H1 (cell line): ENCODE results near the gene SLC10A6. TPM values are rescaled to one million over a fixed set of nuclear protein-coding genes. Genes with fewer than 3 reads are reported as not detected.

Experiments
- CTCF ChIA-PET: fragments of 300-600 bp; sonication (Branson Sonifier 250); formaldehyde crosslinking; loops from one replicate; lab custom pipeline; 2021; ENCODE audit not compliant: partially characterized antibody; lab: Charles Lee
- POLR2A ChIA-PET: fragments of 300-600 bp; sonication (Branson Sonifier 250); formaldehyde crosslinking; loops from one replicate; lab custom pipeline; 2021; ENCODE audit warnings: inconsistent platforms; ENCODE audit not compliant: partially characterized antibody; lab: Charles Lee
- DNase-seq, 2 experiments: peaks; one replicate each; pipeline versions ENCODE4 v3.0.0 to v3.0.0-alpha.2; 2010 to 2022; ENCODE audit warnings: low spot score in 2 of 2, low read depth in 1 of 2, mixed read lengths in 1 of 2
- FAIRE-seq: peaks from 2 replicates; lab custom pipeline; 2011; peaks lifted over from hg19 to GRCh38; lab: Jason Lieb, UNC
- H2AFZ ChIP-seq: 2 replicates; pipeline ENCODE4 v1.8.1; 2012; ENCODE audit warnings: low read length, inconsistent platforms
- H2AK5ac ChIP-seq: 2 replicates; pipeline ENCODE4 v1.6.1; 2013; ENCODE audit warnings: low read depth, low read length
- H2BK120ac ChIP-seq: replicated peaks from 2 replicates; pipeline ENCODE3; 2013; ENCODE audit warnings: low read depth, low read length, inconsistent platforms
- H2BK12ac ChIP-seq: 2 replicates; pipeline ENCODE4 v1.6.1; 2013; ENCODE audit warnings: low read depth, low read length
- H2BK15ac ChIP-seq: 2 replicates; pipeline ENCODE4 v1.6.1; 2013; ENCODE audit warnings: low read length
- H2BK20ac ChIP-seq: 2 replicates; pipeline ENCODE4 v1.6.1; 2013; ENCODE audit warnings: low read length
- H2BK5ac ChIP-seq: 2 replicates; pipeline ENCODE4 v1.6.1; 2013; ENCODE audit warnings: low read depth, low read length
- H3K14ac ChIP-seq: 2 replicates; pipeline ENCODE4 v1.6.1; 2013; ENCODE audit warnings: inconsistent platforms; ENCODE audit not compliant: insufficient read length
- H3K18ac ChIP-seq: 2 replicates; pipeline ENCODE4 v1.6.1; 2013; ENCODE audit warnings: low read length; ENCODE audit errors: extremely low read depth
- H3K23ac ChIP-seq: 2 replicates; pipeline ENCODE4 v1.6.1; 2013; ENCODE audit warnings: inconsistent platforms; ENCODE audit not compliant: insufficient read length
- H3K23me2 ChIP-seq: 2 replicates; pipeline ENCODE4 v1.6.1; 2013; ENCODE audit warnings: low read depth, low read length
- H3K27ac ChIP-seq: 2 replicates; pipeline ENCODE4 v1.6.1; 2011; ENCODE audit warnings: low read depth, low read length, inconsistent platforms
- H3K27me3 ChIP-seq, 4 experiments: replicated peaks in 1 of 4; 1 replicate in 1 of 4; 2 replicates in 3 of 4; pipeline versions ENCODE4 v1.6.1 to v1.8.1; 2011 to 2013; ENCODE audit warnings: low read length in 3 of 4, mild to moderate bottlenecking in 3 of 4, inconsistent platforms in 2 of 4, mixed read lengths in 2 of 4, moderate library complexity in 1 of 4; ENCODE audit not compliant: control insufficient read depth in 3 of 4, insufficient read depth in 3 of 4; ENCODE audit errors: extremely low read depth in 1 of 4
- H3K36me3 ChIP-seq, 4 experiments: 2 replicates each; pipeline versions ENCODE4 v1.6.1 to v1.8.1; 2011 to 2013; ENCODE audit warnings: mild to moderate bottlenecking in 4 of 4, low read length in 3 of 4, moderate library complexity in 2 of 4, control low read depth in 1 of 4, inconsistent platforms in 1 of 4; ENCODE audit not compliant: insufficient read depth in 4 of 4, control insufficient read depth in 2 of 4
- H3K4ac ChIP-seq: replicated peaks from 2 replicates; pipeline ENCODE3; 2013; ENCODE audit warnings: low read length, low read depth, mixed read lengths, inconsistent platforms; ENCODE audit not compliant: insufficient read length
- H3K4me1 ChIP-seq, 4 experiments: replicated peaks in 1 of 4; 1 replicate in 1 of 4; 2 replicates in 3 of 4; pipeline versions ENCODE4 v1.6.1 to v1.8.1; 2011 to 2013; ENCODE audit warnings: low read length in 3 of 4, inconsistent platforms in 2 of 4, mixed read lengths in 1 of 4; ENCODE audit not compliant: insufficient read depth in 4 of 4, control insufficient read depth in 3 of 4
- H3K4me2 ChIP-seq, 2 experiments: 2 replicates each; pipeline versions ENCODE4 v1.6.1 to v1.8.1; 2011 to 2013; ENCODE audit warnings: low read depth in 2 of 2, low read length in 2 of 2, control low read depth in 1 of 2, inconsistent platforms in 1 of 2, mild to moderate bottlenecking in 1 of 2; ENCODE audit not compliant: insufficient read depth in 1 of 2
- H3K4me3 ChIP-seq, 4 experiments: fragments of 200-600, 300-600 bp in 1 of 4; sonication (generic), shearing (Covaris generic), sonication (Bioruptor Twin) in 1 of 4; 2 replicates each; pipeline versions ENCODE4 v1.5.1 to v1.8.1; 2011 to 2016; ENCODE audit warnings: low read length in 4 of 4, low read depth in 3 of 4, control low read depth in 2 of 4, inconsistent platforms in 2 of 4, mild to moderate bottlenecking in 2 of 4, mixed read lengths in 1 of 4, moderate library complexity in 1 of 4; ENCODE audit not compliant: insufficient read depth in 2 of 4; ENCODE audit errors: extremely low read depth in 1 of 4
- H3K56ac ChIP-seq: replicated peaks from 2 replicates; pipeline ENCODE3; 2013; ENCODE audit warnings: low read depth, mild to moderate bottlenecking, mixed read lengths, low read length, inconsistent platforms; ENCODE audit not compliant: insufficient read length
- H3K79me1 ChIP-seq: 2 replicates; pipeline ENCODE4 v1.6.1; 2013; ENCODE audit warnings: low read depth, low read length, control low read depth
- H3K79me2 ChIP-seq, 2 experiments: 2 replicates each; pipeline versions ENCODE4 v1.6.1 to v1.8.1; 2012 to 2013; ENCODE audit warnings: low read length in 2 of 2, mild to moderate bottlenecking in 2 of 2, inconsistent platforms in 1 of 2; ENCODE audit not compliant: insufficient read depth in 2 of 2, control insufficient read depth in 1 of 2
- H3K9ac ChIP-seq, 4 experiments: replicated peaks in 1 of 4; 1 replicate in 1 of 4; 2 replicates in 3 of 4; pipeline versions ENCODE4 v1.6.1 to v1.8.1; 2011 to 2013; ENCODE audit warnings: low read depth in 3 of 4, low read length in 3 of 4, control low read depth in 2 of 4, mild to moderate bottlenecking in 2 of 4, moderate library complexity in 2 of 4, inconsistent platforms in 1 of 4; ENCODE audit errors: extremely low read depth in 1 of 4
- H3K9me3 ChIP-seq, 2 experiments: 2 replicates each; pipeline versions ENCODE4 v1.6.1 to v1.8.1; 2012 to 2013; ENCODE audit warnings: mild to moderate bottlenecking in 2 of 2, moderate library complexity in 2 of 2, control low read depth in 1 of 2, inconsistent platforms in 1 of 2, low read depth in 1 of 2, low read length in 1 of 2, mixed read lengths in 1 of 2; ENCODE audit not compliant: insufficient read depth in 2 of 2
- H4K20me1 ChIP-seq, 2 experiments: replicated peaks in 1 of 2; 2 replicates each; pipeline versions ENCODE3 to v1.8.1; 2011 to 2013; ENCODE audit warnings: inconsistent platforms in 2 of 2, low read length in 2 of 2, mild to moderate bottlenecking in 1 of 2; ENCODE audit not compliant: insufficient read depth in 2 of 2, control insufficient read depth in 1 of 2
- H4K5ac ChIP-seq: 2 replicates; pipeline ENCODE4 v1.6.1; 2013; ENCODE audit warnings: low read length, low read depth, mixed read lengths, inconsistent platforms; ENCODE audit not compliant: insufficient read length
- H4K8ac ChIP-seq: 2 replicates; pipeline ENCODE4 v1.8.0; 2013; ENCODE audit warnings: mild to moderate bottlenecking, moderate library complexity, low read length, inconsistent platforms; ENCODE audit not compliant: insufficient read depth; ENCODE audit errors: extremely low read depth
- H4K91ac ChIP-seq: replicated peaks from 2 replicates; pipeline ENCODE3; 2013; ENCODE audit warnings: low read length, mixed read lengths, inconsistent platforms; ENCODE audit not compliant: insufficient read length
- FOSL1 ChIP-seq: IDR thresholded peaks from 2 replicates; pipeline ENCODE4 v1.6.1; 2011; ENCODE audit warnings: mild to moderate bottlenecking, low read depth, low read length, moderate library complexity; ENCODE audit not compliant: insufficient read depth
- KDM4A ChIP-seq: IDR thresholded peaks from one replicate; pipeline ENCODE4 v1.7.1; 2012; ENCODE audit warnings: low read depth, mild to moderate bottlenecking, moderate library complexity, low read length, inconsistent platforms; ENCODE audit not compliant: severe bottlenecking
- SP4 ChIP-seq: IDR thresholded peaks from 2 replicates; pipeline ENCODE4 v1.6.1; 2012; ENCODE audit warnings: low read length, inconsistent platforms
- WGBS, 2 experiments: shearing (Covaris generic) in 1 of 2; methylation state at CpG; one replicate each; pipeline versions ENCODE4 v1.1.6 to v1.1.7; 2013 to 2015; ENCODE audit warnings: low lambda C conversion rate in 2 of 2, mixed read lengths in 2 of 2, inconsistent platforms in 1 of 2, low coverage in 1 of 2, missing lambda C conversion rate in 1 of 2; ENCODE audit not compliant: insufficient replicate concordance in 2 of 2, insufficient coverage in 1 of 2, insufficient read length in 1 of 2; ENCODE audit errors: extremely low coverage in 1 of 2, missing lambda C conversion rate in 1 of 2; 5-methylcytosine and 5-hydroxymethylcytosine counted together
- long read RNA-seq, 2 experiments: library from RNA in 1 of 2; library from capped mRNA in 1 of 2; stranded (forward); transcript quantifications; one replicate each; pipeline ENCODE4 v2.0.0, GENCODE V29; 2021; ENCODE audit warnings: inconsistent platforms in 1 of 2
- polyA minus RNA-seq, 3 experiments: library from RNA; depleted of rRNA, polyadenylated mRNA; stranded (reverse); fragments of >200 nt; gene quantifications; 1 replicate in 2 of 3; 2 replicates in 1 of 3; pipeline ENCODE4 v1.2.3, GENCODE V29; 2011
- polyA plus RNA-seq, 7 experiments: library from polyadenylated mRNA; depleted of rRNA in 3 of 7; stranded (reverse) in 5 of 7; unstranded in 2 of 7; fragments of >200 nt in 5 of 7; fragments of 200-250 nt in 2 of 7; gene quantifications; 1 replicate in 5 of 7; 2 replicates in 1 of 7; 4 replicates in 1 of 7; pipeline versions ENCODE4 v1.2.1 to v1.2.3, GENCODE V29; 2011 to 2013; ENCODE audit warnings: missing spikeins in 2 of 7, mixed read lengths in 2 of 7
- total RNA-seq: library from RNA; stranded (reverse); fragmentation: NEBNext Ultra II Directional; extraction: Animal tissue kit (Norgen Biotek cat#: 25700); gene quantifications from 2 replicates; pipeline ENCODE4 v1.2.1, GENCODE V29; 2021

The SLC10A6 gene, protein sequence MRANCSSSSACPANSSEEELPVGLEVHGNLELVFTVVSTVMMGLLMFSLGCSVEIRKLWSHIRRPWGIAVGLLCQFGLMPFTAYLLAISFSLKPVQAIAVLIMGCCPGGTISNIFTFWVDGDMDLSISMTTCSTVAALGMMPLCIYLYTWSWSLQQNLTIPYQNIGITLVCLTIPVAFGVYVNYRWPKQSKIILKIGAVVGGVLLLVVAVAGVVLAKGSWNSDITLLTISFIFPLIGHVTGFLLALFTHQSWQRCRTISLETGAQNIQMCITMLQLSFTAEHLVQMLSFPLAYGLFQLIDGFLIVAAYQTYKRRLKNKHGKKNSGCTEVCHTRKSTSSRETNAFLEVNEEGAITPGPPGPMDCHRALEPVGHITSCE
- 0.21 TPM in 1 of 2 replicates, not detected in the other for total RNA-seq
- polyA plus RNA-seq (2011; rRNA removed) = not detected in 2 replicates
- polyA plus RNA-seq (2011; cell fraction: cytosol; rRNA removed) = 0.05 TPM
- 0.10 TPM for polyA plus RNA-seq (2011; cell fraction: nucleus; rRNA removed)
- 0.12 TPM in 1 of 4 replicates, not detected in the others for polyA plus RNA-seq (2012, experiment 1 of 2)
- not detected for polyA plus RNA-seq (2012, experiment 2 of 2)
- polyA plus RNA-seq (2013, experiment 1 of 2) = not detected
- polyA plus RNA-seq (2013, experiment 2 of 2) = 0.04 TPM
- polyA minus RNA-seq (2011; rRNA and poly(A)+ RNA removed) = not detected in 2 replicates
- polyA minus RNA-seq (2011; cell fraction: cytosol; rRNA and poly(A)+ RNA removed) = not detected
- polyA minus RNA-seq (2011; cell fraction: nucleus; rRNA and poly(A)+ RNA removed) = not detected
- long read RNA-seq, experiment 1 = 0 reads
- long read RNA-seq, experiment 2 = 0 reads

DNA sequence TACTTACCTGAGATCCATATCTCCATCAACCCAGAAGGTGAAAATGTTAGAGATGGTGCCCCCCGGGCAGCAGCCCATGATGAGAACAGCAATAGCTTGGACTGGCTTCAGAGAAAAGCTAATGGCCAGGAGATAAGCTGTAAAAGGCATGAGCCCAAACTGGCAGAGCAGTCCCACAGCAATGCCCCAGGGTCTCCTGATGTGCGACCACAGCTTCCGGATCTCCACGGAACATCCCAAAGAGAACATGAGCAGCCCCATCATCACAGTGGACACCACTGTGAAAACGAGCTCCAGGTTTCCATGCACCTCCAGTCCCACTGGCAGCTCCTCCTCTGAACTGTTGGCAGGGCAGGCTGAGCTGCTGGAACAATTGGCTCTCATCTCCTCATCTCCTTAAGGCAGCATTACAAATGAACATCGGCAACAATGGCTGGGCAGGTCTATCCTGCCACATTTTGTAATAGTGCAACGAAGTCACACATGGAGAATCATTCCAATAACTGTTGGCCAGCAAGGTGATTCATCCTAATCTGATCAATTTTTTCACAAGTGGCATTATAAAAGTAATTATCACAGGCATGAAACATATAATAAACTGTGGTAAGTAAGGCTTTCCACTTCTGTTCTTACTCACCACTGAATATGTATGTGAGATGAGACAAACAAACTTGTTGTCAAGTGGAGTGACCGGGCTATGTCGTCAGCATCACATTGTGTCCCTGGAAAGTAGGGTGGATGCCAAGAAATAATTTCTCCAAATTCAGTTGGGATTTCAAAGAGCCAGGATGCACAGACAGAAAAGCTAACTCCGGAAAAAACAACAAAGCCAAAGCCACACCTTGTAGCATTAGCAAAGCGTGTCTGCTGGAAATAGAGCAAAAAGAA is at the start of gene SLC10A6:
TSS of gene SLC10A6 (minus strand) at position 653 of the 888 bp plus-strand sequence. CDS start at position 384, 269 bp downstream.
- Histone ChIP-seq H4K8ac (no peak within 1 kb of the TSS), H2BK20ac (no peak within 1 kb of the TSS), H3K23me2 (0 out of 2 replicates have a peak, but pooled peaks cover 1% of the 10 kb centered on the region), H3K79me1 (no peaks in the 10 kb centered on the region), H2AFZ (0 out of 2 replicates have a peak within 1 kb of the TSS, but pooled peaks have one; percentile 4), H3K36me3 (no peaks in the 10 kb centered on the region), H3K4me3 (no peak within 1 kb of the TSS), H3K4ac (no peak within 1 kb of the TSS), H4K91ac (no peak within 1 kb of the TSS), H3K4me1 (no peaks in the 10 kb centered on the region), H2BK15ac (no peak within 1 kb of the TSS), H3K27me3 (no peaks in the 10 kb centered on the region), H3K18ac (no peak within 1 kb of the TSS), H4K5ac (no peak within 1 kb of the TSS), H3K14ac (no peak within 1 kb of the TSS), H3K56ac (no peak within 1 kb of the TSS), H4K20me1 (no peaks in the 10 kb centered on the region), H3K27ac (no peak within 1 kb of the TSS), H2BK5ac (no peak within 1 kb of the TSS), H3K9me3 (no peaks in the 10 kb centered on the region), H2BK12ac (no peak within 1 kb of the TSS), H2AK5ac (no peak within 1 kb of the TSS; the same call in 1 of the 2 replicates), H3K9ac (no peak within 1 kb of the TSS; a peak in 1 of 7 replicates), H2BK120ac (no peak within 1 kb of the TSS), H3K23ac (no peak within 1 kb of the TSS), H3K79me2 (no peaks in the 10 kb centered on the region), H3K4me2 (no peak within 1 kb of the TSS)
- no peak for DNase-seq
- 93% methylated on average over 11 of the region's 11 CpGs; no CpG with 5 or more reads in 1 of the 2 experiments for WGBS, 2 experiments
- CTCF ChIA-PET = interaction anchor here (0.8 to 2.7 kb wide), 4 partner anchors 22 to 196 kb away, joined by 3 to 8 read pairs (median 4); no protein-coding TSS in a partner anchor
- TF ChIP-seq KDM4A (no peak), SP4 (no peak), FOSL1 (no peak)
- FAIRE-seq = no peak
- POLR2A ChIA-PET = interaction anchor here (0.7 to 1.3 kb wide), 2 partner anchors 44 to 547 kb away, joined by 3 to 4 read pairs; no protein-coding TSS in a partner anchor
